ENCODE data around the gene STX12. TPM values are rescaled to one million over a fixed set of nuclear protein-coding genes. Genes with fewer than 3 reads are reported as not detected.
A peak's percentile ranks its signal among the peaks of the same experiment; 100 is the strongest.

STX12 gene
- total and polyA plus RNA-seq, 2 of the 4 experiments (the other 2 are of a cell fraction), result 28.6 to 54.8 TPM

DNA sequence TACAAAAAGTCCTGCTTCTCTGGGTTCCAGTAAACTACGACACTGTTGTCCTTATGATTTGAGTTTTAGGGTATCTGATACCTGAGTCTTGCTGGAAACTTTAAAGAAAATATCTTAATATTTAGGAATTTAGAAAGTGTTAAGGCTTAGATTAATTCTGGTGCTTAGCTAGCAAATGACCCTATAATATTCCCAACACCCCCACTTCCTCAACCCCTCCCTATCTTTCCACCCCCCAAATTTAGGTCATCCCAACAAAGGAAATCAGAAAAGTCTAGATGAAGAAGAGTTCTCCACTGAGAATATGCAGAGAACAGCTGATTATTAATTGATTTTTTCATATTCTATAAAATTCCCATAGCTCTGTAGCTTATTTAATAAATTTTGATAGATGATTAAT, 11.7 kb downstream of the STX12 start:
- Histone ChIP-seq H2BK120ac (ENCODE audit: low read depth, low read length) (no peak overlapping the region), H3K9me1 (ENCODE audit: insufficient read depth, low read length) (peaks cover 17% of the 10 kb centered on the region), H2AK5ac (ENCODE audit: low read depth, low read length) (no peak overlapping the region), H3K9ac (ENCODE audit: low read depth, low read length) (no peak overlapping the region), H2AK9ac (replicated peaks; ENCODE audit: low read depth, low read length, poor library complexity) (no peak overlapping the region), H4K20me1 (ENCODE audit: insufficient read depth, low read length) (peaks cover 39% of the 10 kb centered on the region), H3K9me3 (ENCODE audit: control insufficient read depth, insufficient read depth, low read length) (no peaks in the 10 kb centered on the region), H3K36me3 (ENCODE audit: control insufficient read depth, insufficient read depth, low read length) (peaks cover 5% of the 10 kb centered on the region; the same call in 1 of the 2 replicates), H4K91ac (ENCODE audit: insufficient read depth, low read depth, low read length) (no peak overlapping the region), H3K27ac (ENCODE audit: insufficient read depth, low read length) (no peak overlapping the region), H3K79me1 (ENCODE audit: low read depth in 1 of 2, low read length in 2 of 2) (peaks cover 20 to 82% of the 10 kb centered on the region in 2 experiments), H4K8ac (ENCODE audit: low read depth in 2 of 2, low read length in 2 of 2) (no peak overlapping the region), H3K4ac (ENCODE audit: low read depth, low read length) (no peak overlapping the region), H3K4me1 (ENCODE audit: control insufficient read depth, insufficient read depth, low read length) (peaks cover 5% of the 10 kb centered on the region), H2AFZ (replicated peaks; ENCODE audit: low read length, poor library complexity) (no peak overlapping the region), H2BK20ac (ENCODE audit: low read depth, low read length) (no peak overlapping the region), H3K4me3 (ENCODE audit: insufficient read depth, low read depth, low read length) (no peak overlapping the region), H3K23ac (ENCODE audit: low read depth, low read length) (no peak overlapping the region), H2BK5ac (ENCODE audit: low read depth, low read length, poor library complexity, severe bottlenecking) (peak overlapping the region; percentile 11), H3K27me3 (ENCODE audit: control insufficient read depth, insufficient read depth, low read length) (no peaks in the 10 kb centered on the region), H2BK15ac (ENCODE audit: low read depth, low read length) (no peak overlapping the region), H3K4me2 (ENCODE audit: low read depth, low read length) (no peak overlapping the region), H4K5ac (ENCODE audit: low read depth, low read length) (no peak overlapping the region), H3K56ac (ENCODE audit: extremely low read depth, insufficient read depth, low read length) (no peak overlapping the region), H3K18ac (ENCODE audit: low read depth, low read length) (no peak overlapping the region), H3K14ac (replicated peaks; ENCODE audit: low read depth, low read length) (no peak overlapping the region)
- no TSS peak for BruUV-seq (replicated peaks)
- in situ Hi-C loops (cut with MboI; ENCODE audit: low sequenced_read_pairs) (no loop called here), dilution Hi-C loops (cut with HindIII; ENCODE audit: low sequenced_read_pairs, unreplicated experiment) (no loop called here), intact Hi-C loops (cut with micrococcal nuclease) (no loop called here)
- POLR2A ChIA-PET (ENCODE audit: unreplicated experiment), result interaction anchor here (0.7 kb wide), 2 partner anchors 12 to 33 kb away, joined by 3 read pairs; partner anchors contain the start of gene STX12
- WGBS, 2 experiments (ENCODE audit: extremely low coverage in 2 of 2, insufficient read length in 1 of 2), result no CpG with 5 or more reads among the region's 1 CpG
- DNase-seq (no peak), ATAC-seq (ENCODE audit: low read depth) (no peak)
- TF ChIP-seq MXI1 (IDR thresholded peaks at IDR 0.05; ENCODE audit: borderline replicate concordance, low read depth, low read length) (no peak), RCOR1 (IDR thresholded peaks at IDR 0.05; ENCODE audit: insufficient replicate concordance, low read length) (no peak), CHD1 (IDR thresholded peaks at IDR 0.05; ENCODE audit: low read depth, low read length) (no peak), CTCF (conservative IDR thresholded peaks at IDR 0.05; ENCODE audit: low read depth, low read length) (no peak)
- TF ChIP-seq, protein P1, sequence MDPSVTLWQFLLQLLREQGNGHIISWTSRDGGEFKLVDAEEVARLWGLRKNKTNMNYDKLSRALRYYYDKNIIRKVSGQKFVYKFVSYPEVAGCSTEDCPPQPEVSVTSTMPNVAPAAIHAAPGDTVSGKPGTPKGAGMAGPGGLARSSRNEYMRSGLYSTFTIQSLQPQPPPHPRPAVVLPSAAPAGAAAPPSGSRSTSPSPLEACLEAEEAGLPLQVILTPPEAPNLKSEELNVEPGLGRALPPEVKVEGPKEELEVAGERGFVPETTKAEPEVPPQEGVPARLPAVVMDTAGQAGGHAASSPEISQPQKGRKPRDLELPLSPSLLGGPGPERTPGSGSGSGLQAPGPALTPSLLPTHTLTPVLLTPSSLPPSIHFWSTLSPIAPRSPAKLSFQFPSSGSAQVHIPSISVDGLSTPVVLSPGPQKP (IDR thresholded peaks at IDR 0.05; ENCODE audit: borderline replicate concordance, low read depth, low read length), result no peak
- CTCF ChIA-PET, result interaction anchor here (0.6 to 1.1 kb wide), 3 partner anchors 9 to 1504 kb away, joined by 4 to 5 read pairs (median 4); no protein-coding TSS in a partner anchor

Data from IMR-90 (cell line).